ENCODE results near the gene MTPN. TPM values are rescaled to one million over a fixed set of nuclear protein-coding genes. Genes with fewer than 3 reads are reported as not detected.
A peak's percentile ranks its signal among the peaks of the same experiment; 100 is the strongest.

Gene MTPN
- total RNA-seq, 1 experiment from 2014 or later: 67.9 TPM

- no peak for DNase-seq (ENCODE audit: low spot score)
These were observed 19.5 kb downstream of the MTPN start for GRCh38 chr7:135957627-135958026.

GRCh38 chr7:135956393-135956792 is 20.8 kb downstream of the MTPN start:
- no peak for DNase-seq (ENCODE audit: low spot score)

DNA sequence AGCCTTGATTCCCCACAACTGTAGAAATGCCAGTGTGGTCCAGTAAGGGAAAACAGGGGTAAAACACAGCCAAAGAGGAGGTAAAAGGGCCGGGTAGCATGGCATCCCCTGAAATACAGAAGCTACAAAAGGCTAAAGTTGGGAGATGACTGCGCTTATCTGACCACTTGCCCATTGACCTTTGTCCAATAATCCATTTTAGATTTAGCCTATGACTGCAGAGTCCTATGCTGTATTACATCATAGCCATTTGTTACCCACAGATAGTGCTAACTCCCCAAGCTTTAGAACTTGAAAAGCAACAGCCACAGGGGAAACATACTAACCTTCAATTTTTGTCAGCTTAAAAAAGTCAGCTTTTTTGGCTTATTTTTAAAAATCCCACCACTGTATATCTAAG is 26.2 kb downstream of the MTPN start:
- no peak for DNase-seq (ENCODE audit: low spot score)

DNA sequence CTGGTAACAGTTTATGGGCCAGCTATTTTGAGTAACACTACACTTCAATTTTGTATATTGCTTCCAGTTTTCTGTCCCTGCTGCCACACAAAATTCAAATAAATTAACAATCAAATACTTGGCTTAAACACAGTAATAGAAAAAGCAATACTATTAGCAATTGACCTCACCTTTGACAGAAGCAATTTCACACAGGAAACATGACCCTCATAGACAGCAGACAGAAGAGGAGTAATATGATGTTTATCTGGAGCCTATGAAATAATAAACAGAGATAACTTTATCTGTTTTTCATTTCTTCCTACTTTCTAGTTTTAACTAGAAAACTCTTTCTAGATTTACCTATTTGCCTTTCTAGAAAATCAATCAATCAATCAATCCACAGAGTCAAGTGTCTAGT is 26.7 kb downstream of the MTPN start:
- DNase-seq (ENCODE audit: low spot score): no peak

GRCh38 chr7:135946289-135947055 is 30.7 kb downstream of the MTPN start:
- no peak for DNase-seq (ENCODE audit: low spot score)

- DNase-seq (ENCODE audit: low spot score): no peak
These were observed 32.4 kb downstream of the MTPN start for GRCh38 chr7:135944753-135945152.

GRCh38 chr7:135943134-135943879 is 33.9 kb downstream of the MTPN start:
- DNase-seq (ENCODE audit: low spot score): no peak

- DNase-seq (ENCODE audit: low spot score): no peak
These were observed 34.5 kb downstream of the MTPN start for GRCh38 chr7:135942614-135943013.

DNA sequence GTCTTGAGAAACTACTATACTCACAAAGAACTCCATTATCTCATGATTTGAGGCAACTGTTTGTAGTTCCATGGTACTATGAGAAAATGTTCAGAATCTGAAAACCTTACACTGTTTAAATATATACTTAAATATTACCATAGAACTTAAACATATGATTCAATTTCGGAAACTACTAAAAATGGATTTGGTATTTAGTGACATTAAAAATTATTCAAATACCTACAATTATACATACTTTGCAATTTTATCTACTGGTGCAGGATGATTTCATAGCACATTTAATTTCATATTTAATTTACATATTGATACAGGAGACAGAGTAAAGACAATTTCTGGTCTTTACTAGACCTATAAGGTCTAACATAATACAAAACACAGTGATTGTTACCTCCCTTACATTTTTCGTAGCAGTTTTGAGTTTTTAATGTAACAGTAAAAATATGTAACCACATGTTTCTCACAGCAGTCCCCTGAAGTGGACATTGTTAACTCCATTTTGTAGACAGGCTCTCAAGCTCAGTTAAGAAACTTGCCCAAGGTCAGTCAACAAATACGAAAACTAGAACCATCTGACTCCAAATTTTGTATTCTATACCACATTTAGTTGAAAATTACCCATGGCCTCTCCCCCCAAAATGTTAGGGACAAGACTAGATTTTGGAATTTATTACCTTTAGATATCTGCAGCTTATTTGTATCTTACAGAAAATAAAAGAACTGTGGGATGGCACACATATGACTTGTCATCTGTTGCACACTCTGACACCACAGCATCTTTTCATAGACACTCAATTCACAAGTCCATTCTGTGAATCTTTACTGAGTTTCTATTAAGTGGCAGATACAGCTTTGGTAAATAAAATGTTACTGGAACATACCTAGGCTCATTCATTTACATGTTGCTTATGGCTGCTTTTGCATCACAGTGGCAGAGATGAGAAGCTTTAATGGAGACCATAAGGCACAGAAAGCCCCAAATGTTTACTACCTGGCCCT is 36.8 kb downstream of the MTPN start:
- no peak for DNase-seq (ENCODE audit: low spot score)

DNA sequence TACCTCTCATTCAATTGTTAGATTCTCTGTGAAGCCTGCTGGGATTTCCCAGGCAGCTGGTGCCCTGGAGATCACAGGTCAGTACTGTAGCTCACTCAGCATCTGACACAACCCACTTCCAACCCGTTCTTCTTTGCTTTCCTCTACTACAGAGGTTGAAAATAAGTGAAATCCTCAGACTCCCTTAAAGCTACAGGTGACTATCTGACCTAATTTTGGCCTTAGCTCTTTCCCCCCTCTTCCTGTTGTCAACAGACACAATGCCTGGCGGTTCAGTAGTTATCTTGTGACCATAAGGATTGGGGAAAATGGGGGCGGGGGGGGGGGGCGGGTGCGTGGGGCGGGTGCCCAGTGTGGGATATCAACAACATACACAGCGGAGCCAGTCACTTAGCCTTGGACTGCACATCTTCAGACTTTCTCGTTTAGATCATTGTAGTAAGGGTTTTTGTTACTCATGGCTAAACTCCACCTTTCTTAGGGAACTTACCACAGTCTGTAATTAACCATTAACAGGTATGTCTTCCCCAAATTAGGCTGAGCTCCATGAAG is 37.8 kb downstream of the MTPN start:
- no peak for DNase-seq (ENCODE audit: low spot score)

- no peak for DNase-seq (ENCODE audit: low spot score)
These were observed 38.6 kb downstream of the MTPN start for GRCh38 chr7:135938563-135938962.

- DNase-seq (ENCODE audit: low spot score): no peak
These were observed 39.1 kb downstream of the MTPN start for GRCh38 chr7:135938086-135938485.

DNA sequence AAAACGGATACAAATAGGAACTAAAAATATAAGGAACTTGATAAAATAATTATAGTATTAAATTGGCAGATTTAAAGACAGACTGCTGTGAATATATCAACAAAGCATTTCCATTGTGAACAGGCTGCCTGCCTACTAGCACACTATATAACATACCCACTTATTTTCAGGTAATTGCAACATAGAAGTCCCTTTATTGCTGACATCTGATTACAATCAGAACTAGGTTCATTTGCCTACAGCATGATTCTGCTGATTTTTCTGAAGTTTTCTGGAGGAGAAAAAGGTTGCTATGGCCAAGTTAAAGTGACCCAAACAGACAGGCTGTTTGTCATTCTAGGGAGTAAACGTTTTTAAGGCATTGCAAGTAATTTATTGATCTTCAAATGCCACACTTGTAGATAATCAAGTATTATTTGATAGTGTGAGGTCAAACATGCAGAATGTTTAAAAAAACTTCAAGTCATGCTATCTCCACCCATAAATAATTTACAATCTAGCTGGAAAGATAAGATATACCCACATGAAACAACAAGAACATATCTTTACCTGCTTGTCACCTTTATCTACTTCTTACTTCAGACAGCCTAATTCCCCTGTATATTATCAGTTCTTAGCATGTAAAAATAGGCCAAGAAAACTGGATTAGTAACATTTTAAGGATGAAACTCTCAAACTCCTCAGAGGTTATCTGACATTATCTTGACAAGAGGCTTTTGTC is 40.5 kb downstream of the MTPN start:
- DNase-seq (ENCODE audit: low spot score): peak; percentile 10

DNA sequence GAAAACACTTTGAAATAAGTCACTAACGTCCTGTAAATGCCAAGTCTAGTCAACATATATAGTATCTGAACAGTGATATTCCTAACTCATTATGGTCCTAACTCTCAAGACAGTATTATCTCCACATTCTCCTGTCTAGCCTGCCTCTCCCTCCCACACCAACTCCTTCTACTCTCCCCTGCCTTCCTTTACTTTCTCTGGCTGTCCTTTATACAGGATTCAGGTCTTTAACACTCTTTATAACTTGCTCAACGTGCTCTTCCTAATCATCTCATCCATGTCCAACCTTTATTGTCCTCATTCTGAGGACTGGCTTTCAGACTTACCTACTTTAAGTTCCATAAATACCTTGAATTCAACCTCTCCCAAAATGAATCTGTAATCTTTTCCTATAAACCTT is 42.5 kb downstream of the MTPN start:
- DNase-seq (ENCODE audit: low spot score): no peak

- DNase-seq (ENCODE audit: low spot score): no peak
These were observed 43.5 kb downstream of the MTPN start for GRCh38 chr7:135933509-135934188.

- no peak for DNase-seq (ENCODE audit: low spot score)
These were observed 45.0 kb downstream of the MTPN start for GRCh38 chr7:135932131-135932530.

DNA sequence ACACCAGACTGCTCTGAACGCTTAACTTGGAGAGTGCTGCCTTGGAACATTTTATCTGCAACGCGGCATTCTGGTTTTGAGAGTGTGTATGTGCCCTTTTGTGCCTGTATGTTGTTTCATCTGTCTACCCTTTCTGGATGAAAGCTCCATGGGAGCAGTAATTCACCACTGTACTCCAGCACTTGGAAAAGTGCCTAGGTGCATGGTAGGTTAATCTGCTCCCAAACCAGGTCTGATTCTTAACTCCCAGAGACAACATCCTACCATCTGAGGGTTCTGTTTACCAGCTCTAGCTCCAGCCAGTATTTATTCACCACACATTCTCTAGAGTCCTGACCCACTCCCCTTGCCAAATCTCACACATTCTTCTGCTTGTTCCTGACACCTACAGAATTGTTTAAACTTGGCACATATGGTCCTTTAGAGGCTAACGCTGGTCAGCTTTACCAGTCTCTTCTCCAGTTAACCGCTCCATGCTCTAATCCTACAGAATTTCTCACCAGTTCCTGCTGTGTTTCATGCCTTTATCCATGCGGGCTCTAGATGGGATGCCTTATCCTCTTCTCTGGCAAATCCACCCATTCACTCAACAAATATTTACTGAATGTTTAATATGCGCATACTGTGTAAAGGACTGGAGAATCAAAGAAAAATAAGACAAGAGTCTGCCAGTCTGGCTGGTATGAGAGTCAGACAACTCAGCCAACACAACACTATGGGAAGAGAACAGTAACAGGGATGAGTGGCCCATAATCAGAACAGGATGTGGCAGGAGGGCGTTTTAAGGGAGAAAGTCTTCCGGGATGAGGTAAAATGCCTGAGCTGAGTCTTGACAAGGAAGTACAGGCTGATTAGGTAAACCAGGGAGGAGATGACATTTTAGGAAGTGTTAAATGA is 46.3 kb downstream of the MTPN start:
- no peak for DNase-seq (ENCODE audit: low spot score)

DNA sequence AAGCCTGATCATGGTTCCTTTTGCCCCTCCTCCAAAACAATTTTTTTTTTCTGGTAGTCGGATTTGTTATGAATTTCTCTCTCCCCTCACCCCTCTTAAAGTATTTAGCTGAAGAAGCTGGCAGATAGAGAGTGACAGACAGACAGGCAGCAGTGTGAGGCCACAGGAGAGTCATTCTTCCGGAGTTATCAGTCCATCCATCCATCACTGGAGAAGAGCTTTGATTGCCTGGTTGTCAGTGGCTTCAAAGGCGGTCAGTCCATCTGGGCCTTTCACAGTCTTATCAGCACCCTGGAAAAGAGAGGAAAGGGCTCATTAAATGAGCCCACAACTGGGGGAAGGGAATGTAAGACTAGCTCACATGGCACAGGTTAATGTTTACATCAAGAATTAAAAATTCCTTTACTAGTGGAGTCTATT is 47.4 kb downstream of the MTPN start:
- DNase-seq (ENCODE audit: low spot score): no peak

DNA sequence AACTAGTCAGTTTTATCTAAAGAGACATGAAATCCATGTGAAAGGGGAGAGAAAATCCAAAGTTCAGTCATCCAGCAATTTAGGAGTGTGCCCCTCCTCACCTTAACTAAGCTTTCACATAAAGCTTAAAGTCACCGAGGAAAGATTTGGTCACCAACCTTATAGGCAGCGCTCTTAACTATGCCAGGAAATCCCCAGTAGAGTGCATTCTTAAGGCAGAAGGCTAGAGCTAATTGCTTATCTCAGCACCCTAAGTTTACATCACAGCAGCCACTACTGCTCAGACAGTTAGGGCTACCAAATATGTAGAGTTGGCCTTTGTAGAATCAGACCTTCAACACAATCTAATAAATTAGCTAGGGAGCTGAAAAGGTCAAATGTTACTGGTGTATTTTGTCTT is 47.9 kb downstream of the MTPN start:
- no peak for DNase-seq (ENCODE audit: low spot score)

All from HT-29 (cell line).